ENCODE data around the gene RUNX2.

- no peak for TF ChIP-seq POLR2A (IDR thresholded peaks at IDR 0.05)
- TF ChIP-seq, protein P1, sequence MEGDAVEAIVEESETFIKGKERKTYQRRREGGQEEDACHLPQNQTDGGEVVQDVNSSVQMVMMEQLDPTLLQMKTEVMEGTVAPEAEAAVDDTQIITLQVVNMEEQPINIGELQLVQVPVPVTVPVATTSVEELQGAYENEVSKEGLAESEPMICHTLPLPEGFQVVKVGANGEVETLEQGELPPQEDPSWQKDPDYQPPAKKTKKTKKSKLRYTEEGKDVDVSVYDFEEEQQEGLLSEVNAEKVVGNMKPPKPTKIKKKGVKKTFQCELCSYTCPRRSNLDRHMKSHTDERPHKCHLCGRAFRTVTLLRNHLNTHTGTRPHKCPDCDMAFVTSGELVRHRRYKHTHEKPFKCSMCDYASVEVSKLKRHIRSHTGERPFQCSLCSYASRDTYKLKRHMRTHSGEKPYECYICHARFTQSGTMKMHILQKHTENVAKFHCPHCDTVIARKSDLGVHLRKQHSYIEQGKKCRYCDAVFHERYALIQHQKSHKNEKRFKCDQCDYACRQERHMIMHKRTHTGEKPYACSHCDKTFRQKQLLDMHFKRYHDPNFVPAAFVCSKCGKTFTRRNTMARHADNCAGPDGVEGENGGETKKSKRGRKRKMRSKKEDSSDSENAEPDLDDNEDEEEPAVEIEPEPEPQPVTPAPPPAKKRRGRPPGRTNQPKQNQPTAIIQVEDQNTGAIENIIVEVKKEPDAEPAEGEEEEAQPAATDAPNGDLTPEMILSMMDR (IDR thresholded peaks at IDR 0.05 in 4 of 5, conservative IDR thresholded peaks at IDR 0.05 in 1 of 5), result no peak
Observed at GRCh38 chr6:45513843-45514242, 185.7 kb downstream of the RUNX2 start.

Measured in gastrocnemius medialis (tissue), 4 donors.